AG08396 (cell line): Measurements from ENCODE around the gene PPFIA1.

ENCODE experiments used
- DNase-seq: peaks from one replicate; pipeline ENCODE4 v3.0.0; 2012; ENCODE audit warnings: low spot score, mixed read lengths

The PPFIA1 gene

DNA sequence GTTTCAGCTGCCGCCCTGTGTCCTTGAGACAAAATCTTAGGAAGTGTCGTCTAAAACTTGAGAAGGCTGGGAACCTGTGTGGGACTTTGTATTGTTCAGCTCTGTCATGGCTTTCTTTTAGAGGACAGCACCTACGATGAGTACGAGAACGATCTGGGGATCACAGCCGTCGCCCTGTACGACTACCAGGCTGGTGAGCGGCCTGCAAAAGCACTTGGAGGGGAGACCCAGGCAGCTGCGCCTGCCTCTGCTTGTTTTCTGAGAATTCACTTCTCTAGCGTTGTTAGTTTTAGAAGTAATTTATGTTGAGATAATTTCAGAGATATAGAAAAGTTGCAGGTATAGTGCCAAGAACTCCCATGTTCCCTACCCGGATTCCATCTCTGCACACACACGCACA lies 163.0 kb downstream of the PPFIA1 start:
- DNase-seq, result no peak
